ENCODE measurements around the gene SIGLEC15.
A peak's percentile ranks its signal among the peaks of the same experiment; 100 is the strongest.
"Not testable (repeated sequence)": the region's sequence is repeated elsewhere in the genome, so short reads cannot be mapped to it uniquely, and the experiment has no call there.

Gene SIGLEC15

DNA sequence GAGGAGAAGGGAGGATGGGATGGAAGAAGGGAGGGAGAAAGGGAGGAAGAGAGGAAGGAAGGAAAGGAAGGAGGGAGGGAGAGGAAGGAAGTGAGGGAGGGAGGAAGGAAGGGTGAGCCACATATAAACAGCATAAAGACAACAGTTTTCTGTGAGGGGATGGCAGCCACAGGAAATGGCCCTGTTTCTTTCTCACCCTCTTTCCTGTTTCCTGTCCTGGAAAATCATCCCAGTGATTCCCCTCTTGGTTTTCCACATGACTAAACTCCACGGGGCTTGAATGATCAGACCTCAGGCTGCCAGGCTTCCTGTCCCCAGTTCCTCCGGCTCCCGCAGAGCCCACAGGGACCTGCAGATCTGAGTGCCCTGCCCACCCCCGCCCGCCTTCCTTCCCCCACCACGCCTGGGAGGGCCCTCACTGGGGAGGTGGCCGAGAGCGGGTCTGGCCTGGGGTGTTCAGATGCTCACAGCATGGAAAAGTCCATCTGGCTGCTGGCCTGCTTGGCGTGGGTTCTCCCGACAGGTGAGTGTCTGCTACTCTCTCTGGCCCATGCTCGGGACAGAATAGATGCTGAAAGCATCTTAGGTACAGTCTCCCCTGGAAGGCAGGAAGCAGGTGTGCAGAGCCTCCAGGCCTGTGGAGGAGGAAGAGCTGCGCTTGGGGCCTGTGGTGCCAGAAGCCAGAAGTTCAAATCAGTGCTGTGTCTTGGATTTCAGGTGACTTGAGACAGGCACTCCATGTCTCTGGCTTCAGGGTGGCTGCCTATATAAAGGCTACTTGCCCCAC is at the start of gene SIGLEC15:
Gene SIGLEC15 (plus strand): TSS at position 418 of the 787 bp plus-strand sequence. CDS start 54 bp downstream, at position 472.
- no peak for DNase-seq (ENCODE audit: low spot score)

- DNase-seq (ENCODE audit: low spot score), result no peak
These were observed 49.7 kb upstream of the SIGLEC15 start for GRCh38 chr18:45775743-45776142.

GRCh38 chr18:45777393-45777792 is 48.1 kb upstream of the SIGLEC15 start:
- no peak for DNase-seq (ENCODE audit: low spot score)

DNA sequence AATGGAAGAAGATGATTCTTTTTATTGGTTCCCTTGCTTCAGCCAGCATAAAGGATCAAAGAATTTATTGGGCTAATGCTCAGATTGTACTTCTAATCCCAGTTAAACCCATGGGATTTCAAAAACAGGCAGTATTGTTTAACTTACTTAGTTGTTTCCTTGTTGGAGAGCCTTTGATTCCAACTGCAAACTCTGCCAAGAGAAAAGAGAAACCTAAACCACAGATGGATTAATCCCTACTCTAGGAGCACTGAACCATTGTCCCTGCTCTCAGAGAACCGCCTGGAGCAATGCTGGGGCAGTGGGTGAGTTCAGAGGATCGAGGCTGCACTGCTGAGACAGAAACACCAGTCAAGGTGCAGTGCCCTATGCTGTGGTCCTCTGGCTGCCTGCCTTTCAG is 44.9 kb upstream of the SIGLEC15 start:
- no peak for DNase-seq (ENCODE audit: low spot score)

DNA sequence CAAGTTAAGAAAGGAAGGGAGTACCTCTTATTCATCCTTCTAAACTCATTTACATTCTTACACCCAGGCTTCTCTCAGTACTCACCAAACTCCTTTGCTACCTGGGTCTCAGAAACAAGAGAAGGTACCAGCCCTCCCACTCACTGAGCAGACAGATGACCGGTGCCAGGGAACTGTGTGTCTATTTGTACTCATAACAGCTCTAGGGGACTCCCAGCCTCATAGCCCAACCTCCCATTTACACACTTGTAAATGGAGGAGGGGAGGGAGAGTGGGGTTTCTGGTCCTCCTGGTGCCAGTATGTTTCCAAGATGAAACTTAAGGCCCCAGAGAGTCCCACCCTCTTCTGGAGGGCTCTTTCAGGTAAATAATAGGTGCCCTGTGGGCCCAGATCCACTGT is 42.8 kb upstream of the SIGLEC15 start:
- no peak for DNase-seq (ENCODE audit: low spot score)

GRCh38 chr18:45783097-45784075 is 42.1 kb upstream of the SIGLEC15 start:
- DNase-seq (ENCODE audit: low spot score), result no peak

- DNase-seq (ENCODE audit: low spot score), result no peak
These were observed 40.3 kb upstream of the SIGLEC15 start for GRCh38 chr18:45785134-45785533.

- DNase-seq (ENCODE audit: low spot score), result no peak
These were observed 38.5 kb upstream of the SIGLEC15 start for GRCh38 chr18:45786941-45787340.

GRCh38 chr18:45787346-45787745 is 38.1 kb upstream of the SIGLEC15 start:
- no peak for DNase-seq (ENCODE audit: low spot score)

- no peak for DNase-seq (ENCODE audit: low spot score)
These were observed 36.6 kb upstream of the SIGLEC15 start for GRCh38 chr18:45788861-45789260.

DNA sequence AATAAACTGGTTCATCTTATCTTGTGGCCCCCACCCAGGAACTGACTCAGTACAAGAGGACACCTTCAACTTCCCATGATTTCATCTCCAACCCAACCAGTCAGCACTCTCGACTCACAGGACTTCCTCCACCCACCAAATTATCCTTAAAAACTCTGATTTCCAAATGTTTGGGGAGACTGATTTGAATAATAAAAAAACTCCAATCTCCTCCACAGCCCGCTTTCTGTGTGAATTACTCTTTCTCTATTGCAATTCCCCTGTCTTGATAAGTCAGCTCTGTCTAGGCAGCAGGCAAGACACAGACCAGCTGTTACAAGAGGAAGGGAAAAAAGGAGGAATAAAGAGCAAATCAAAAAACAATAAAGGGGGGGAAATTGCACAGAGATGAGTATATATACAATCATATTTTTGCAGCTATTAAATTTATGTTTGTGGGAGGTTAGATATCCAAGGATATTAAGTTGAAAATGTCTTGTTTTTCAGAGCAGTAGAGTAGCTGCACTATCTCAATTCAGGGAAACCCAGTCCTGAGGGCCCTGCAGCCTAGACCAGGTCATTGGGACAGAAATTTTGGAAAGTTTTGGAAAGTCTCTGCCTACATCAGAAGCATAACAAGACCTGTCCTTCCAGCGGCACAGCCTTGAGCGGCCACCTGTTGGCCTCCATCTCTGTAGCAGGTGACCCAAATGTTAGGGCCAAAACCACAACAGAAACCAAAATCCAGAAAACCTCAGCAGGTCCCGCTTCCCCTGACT is 32.8 kb upstream of the SIGLEC15 start:
- DNase-seq (ENCODE audit: low spot score), result no peak

DNA sequence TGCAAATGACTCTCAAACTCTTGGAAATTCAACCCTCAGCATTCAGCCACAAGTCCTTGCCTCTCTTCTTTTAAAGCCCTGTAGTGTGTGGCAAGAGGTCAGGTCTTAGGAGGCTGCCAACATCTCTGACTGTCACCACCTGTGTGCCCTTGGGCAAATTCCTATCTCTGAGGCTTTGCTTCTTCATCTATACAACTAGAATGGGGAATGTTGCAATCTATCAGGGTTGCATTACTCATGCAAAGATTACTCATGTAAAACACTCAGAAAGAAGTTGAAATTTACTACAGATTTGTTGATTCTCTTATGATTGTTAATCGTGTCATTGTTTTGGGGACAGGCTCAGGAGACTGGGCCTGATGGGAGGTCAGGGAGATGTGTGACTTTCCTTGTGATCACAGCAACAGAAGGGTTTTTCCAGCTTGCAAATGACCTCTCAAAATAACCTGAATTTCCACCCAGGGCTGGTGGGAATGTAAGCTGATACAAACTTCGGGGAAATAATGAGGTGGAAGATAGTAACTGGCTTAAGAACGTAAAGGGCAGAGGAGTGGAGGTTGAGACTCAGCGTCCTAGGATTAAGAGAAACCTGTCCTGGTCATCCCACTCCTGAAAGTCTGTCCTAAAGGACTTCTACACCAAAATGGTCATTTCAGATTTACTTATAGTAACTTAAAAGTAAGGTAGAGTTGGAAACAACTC is 32.1 kb upstream of the SIGLEC15 start:
- DNase-seq (ENCODE audit: low spot score), result no peak

DNA sequence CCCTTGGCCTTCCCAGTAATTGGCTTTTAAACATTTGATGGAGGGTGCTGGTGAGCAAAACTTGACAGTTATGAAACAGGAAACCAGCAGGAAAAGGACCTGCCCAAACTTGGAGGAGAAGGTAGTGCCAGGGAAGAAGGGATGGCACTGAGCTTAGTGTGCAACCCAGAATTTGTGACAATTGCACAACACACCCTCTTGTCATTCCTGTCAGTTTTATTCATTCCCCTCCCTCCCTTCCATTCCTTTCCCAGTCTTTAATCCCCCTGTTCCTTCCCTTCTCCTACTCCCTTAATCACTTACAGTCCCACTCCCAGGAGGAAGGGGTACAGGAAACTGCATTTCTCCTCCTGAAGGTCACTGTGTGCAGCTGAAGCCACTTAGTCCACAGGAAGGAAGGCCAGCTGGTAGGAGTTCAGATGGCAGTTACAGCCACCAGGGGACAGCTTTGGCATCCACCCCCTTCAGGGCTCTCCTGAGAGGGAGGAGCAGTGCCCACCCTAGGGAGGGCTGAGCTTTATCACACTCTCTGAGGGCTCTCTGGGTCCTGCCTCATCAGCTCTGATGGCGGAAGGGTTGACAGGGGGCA is 24.0 kb upstream of the SIGLEC15 start:
- no peak for DNase-seq (ENCODE audit: low spot score)

- DNase-seq (ENCODE audit: low spot score), result no peak
These were observed 22.5 kb upstream of the SIGLEC15 start for GRCh38 chr18:45802814-45803492.

DNA sequence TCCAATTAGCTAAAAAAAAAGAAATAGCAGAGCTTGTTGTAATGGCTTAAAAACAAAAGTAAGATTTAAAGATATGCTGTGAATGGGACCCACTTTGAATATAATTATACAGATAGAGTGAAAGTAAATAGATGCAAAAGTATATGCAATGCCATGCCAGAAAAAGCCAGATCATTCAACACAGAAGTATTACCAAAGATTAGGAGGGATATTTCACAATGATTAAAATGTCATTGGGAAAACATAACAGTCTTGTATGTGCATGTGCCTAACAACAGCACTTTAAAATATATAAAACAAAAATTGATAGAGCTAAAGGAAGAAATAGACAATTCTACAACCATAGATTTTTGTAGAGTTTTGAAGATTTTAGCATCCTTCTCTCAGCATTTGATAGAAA is 19.9 kb upstream of the SIGLEC15 start:
- no peak for DNase-seq (ENCODE audit: low spot score)

GRCh38 chr18:45806226-45806625 is 19.2 kb upstream of the SIGLEC15 start:
- no peak for DNase-seq (ENCODE audit: low spot score)

- peak; percentile 59 for DNase-seq (ENCODE audit: low spot score)
These were observed 18.3 kb upstream of the SIGLEC15 start for GRCh38 chr18:45807144-45807543.

DNA sequence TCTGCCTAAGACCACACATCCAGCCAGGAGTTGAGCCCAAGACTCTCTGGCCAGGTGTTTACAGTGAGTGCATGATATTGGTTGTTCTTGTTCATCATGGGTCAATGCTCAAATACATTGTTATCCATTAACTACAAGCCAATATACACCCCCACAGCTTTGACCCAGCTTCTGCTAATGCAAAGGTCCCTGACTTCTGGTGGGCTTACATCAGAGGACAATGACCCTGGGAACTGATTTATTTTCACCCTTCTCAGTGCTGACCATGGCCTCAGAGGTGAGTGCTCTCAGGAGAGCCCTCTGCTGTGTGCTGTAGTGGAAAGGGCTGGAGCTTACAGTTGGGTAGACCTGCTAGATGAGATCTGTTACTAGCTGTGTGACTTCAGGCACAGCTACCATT is 10.7 kb upstream of the SIGLEC15 start:
- not testable (repeated sequence) for DNase-seq (ENCODE audit: low spot score)

DNA sequence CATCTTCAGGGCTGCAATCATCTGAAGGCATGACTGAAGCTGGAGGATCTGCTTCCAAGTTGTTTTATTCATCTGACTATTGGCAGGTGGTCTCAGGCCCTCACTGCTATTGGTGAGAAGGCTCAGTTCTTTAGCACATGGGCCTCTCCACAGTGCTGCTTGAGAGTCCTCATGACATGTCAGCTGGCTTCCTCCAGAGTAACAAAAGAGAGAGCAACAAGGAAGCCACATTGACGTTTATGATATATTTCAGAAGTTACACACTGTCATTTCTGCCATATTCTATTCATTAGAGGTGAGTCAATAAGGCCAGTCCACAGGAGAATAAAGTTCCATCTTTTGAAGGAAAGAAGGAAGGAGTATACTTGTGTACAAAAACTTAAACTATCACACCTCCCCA is 7.9 kb upstream of the SIGLEC15 start:
- no peak for DNase-seq (ENCODE audit: low spot score)

DNA sequence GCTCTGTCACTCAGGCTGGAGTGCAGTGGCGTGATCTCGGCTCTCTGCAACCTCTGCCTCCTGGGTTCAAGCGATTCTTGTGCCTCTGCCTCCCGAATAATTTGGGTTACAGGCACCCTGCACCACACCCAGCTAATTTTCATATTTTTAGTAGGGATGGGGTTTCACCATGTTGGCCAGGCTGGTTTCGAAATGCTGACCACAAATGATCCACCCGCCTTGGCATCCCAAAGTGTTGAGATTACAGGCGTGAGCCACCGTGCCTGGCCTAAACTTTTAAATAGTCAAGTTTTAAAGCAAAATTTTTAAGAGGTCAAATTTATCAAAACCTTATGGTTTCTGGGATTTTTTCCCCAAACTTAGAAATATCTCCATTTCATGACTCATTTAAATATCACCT is 6.7 kb upstream of the SIGLEC15 start:
- not testable (repeated sequence) for DNase-seq (ENCODE audit: low spot score)
